NCI-H146 treated with DMSO at 0.1 percent for 48 hours (cell line): Measurements from ENCODE around the gene HIVEP2.

Source experiments
- DNase-seq: peaks from one replicate; lab custom pipeline; 2025; ENCODE audit not compliant: unreplicated experiment; lab: John Stamatoyannopoulos, UW

The HIVEP2 gene

GRCh38 chr6:142744836-142745235, 200.1 kb downstream of the HIVEP2 start:
- DNase-seq = no peak

GRCh38 chr6:142740449-142740848, 204.5 kb downstream of the HIVEP2 start:
- no peak for DNase-seq

GRCh38 chr6:142738731-142739130, 206.2 kb downstream of the HIVEP2 start:
- no peak for DNase-seq

- no peak for DNase-seq
These were observed 207.0 kb downstream of the HIVEP2 start for GRCh38 chr6:142738035-142738396.

- no peak for DNase-seq
These were observed 207.5 kb downstream of the HIVEP2 start for GRCh38 chr6:142737368-142738034.

- DNase-seq = no peak
These were observed 209.8 kb downstream of the HIVEP2 start for GRCh38 chr6:142735204-142735603.

- no peak for DNase-seq
These were observed 212.2 kb downstream of the HIVEP2 start for GRCh38 chr6:142732790-142733189.

GRCh38 chr6:142731611-142732010, 213.4 kb downstream of the HIVEP2 start:
- DNase-seq = no peak

GRCh38 chr6:142729618-142730017, 215.4 kb downstream of the HIVEP2 start:
- DNase-seq = no peak

GRCh38 chr6:142728910-142729481, 216.0 kb downstream of the HIVEP2 start:
- DNase-seq = no peak

GRCh38 chr6:142728364-142728763, 216.6 kb downstream of the HIVEP2 start:
- DNase-seq = no peak

GRCh38 chr6:142726616-142727015, 218.4 kb downstream of the HIVEP2 start:
- no peak for DNase-seq

GRCh38 chr6:142725024-142725770, 219.8 kb downstream of the HIVEP2 start:
- DNase-seq = no peak

- no peak for DNase-seq
These were observed 222.1 kb downstream of the HIVEP2 start for GRCh38 chr6:142722841-142723240.

- no peak for DNase-seq
These were observed 223.0 kb downstream of the HIVEP2 start for GRCh38 chr6:142722012-142722411.

GRCh38 chr6:142721215-142721920, 223.6 kb downstream of the HIVEP2 start:
- no peak for DNase-seq

- DNase-seq = no peak
These were observed 226.2 kb downstream of the HIVEP2 start for GRCh38 chr6:142718667-142719191.

- DNase-seq = no peak
These were observed 228.9 kb downstream of the HIVEP2 start for GRCh38 chr6:142716097-142716496.

GRCh38 chr6:142714951-142715785, 229.8 kb downstream of the HIVEP2 start:
- no peak for DNase-seq

- DNase-seq = no peak
These were observed 231.0 kb downstream of the HIVEP2 start for GRCh38 chr6:142713959-142714358.

- DNase-seq = no peak
These were observed 232.7 kb downstream of the HIVEP2 start for GRCh38 chr6:142712231-142712630.
